K562 (cell line): Measurements from ENCODE around the gene ST6GALNAC2. TPM values are rescaled to one million over a fixed set of nuclear protein-coding genes. Genes with fewer than 3 reads are reported as not detected.
A peak's percentile ranks its signal among the peaks of the same experiment; 100 is the strongest.

Source experiments
- BHLHE40 ChIP-seq: IDR thresholded peaks from 2 replicates; pipeline ENCODE4 v1.6.1; 2011; ENCODE audit warnings: low read length, improper control_type of control experiment
- CTBP1 ChIP-seq: fragments of 450-650 bp; IDR thresholded peaks from 2 replicates; pipeline ENCODE4 v1.6.1; 2016; ENCODE audit warnings: borderline replicate concordance
- ETV5 ChIP-seq: sonication (generic); formaldehyde crosslinking; IDR thresholded peaks from 2 replicates; pipeline ENCODE4 v1.4.0; 2020; ENCODE audit warnings: low read depth, mild to moderate bottlenecking, missing genetic modification reagents
- MAFK ChIP-seq: IDR thresholded peaks from 2 replicates; pipeline ENCODE4 v1.6.1; 2011; ENCODE audit warnings: low read length, improper control_type of control experiment
- NBN ChIP-seq: fragments of 450-650 bp; IDR thresholded peaks from 2 replicates; pipeline ENCODE4 v1.6.1; 2016; ENCODE audit warnings: low read depth, mild to moderate bottlenecking
- NCOA6 ChIP-seq: fragments of 450-650 bp; IDR thresholded peaks from 2 replicates; pipeline ENCODE4 v1.6.1; 2017; ENCODE audit warnings: mild to moderate bottlenecking
- TAF7 ChIP-seq: fragments of 450-650 bp; IDR thresholded peaks from 2 replicates; pipeline ENCODE4 v1.6.1; 2016; ENCODE audit warnings: missing genetic modification characterization, missing compliant biosample characterization
- TAL1 ChIP-seq: fragments of 450-650 bp; IDR thresholded peaks from 2 replicates; pipeline ENCODE4 v1.6.1; 2016; ENCODE audit warnings: mild to moderate bottlenecking
- TGIF2 ChIP-seq: sonication (generic); formaldehyde crosslinking; IDR thresholded peaks from 2 replicates; pipeline ENCODE4 v1.8.1; 2022; ENCODE audit warnings: mild to moderate bottlenecking, missing genetic modification reagents, moderate library complexity
- ZNF444 ChIP-seq: fragments of 250-450 bp; sonication (Bioruptor Pico); IDR thresholded peaks from 2 replicates; pipeline ENCODE4 v1.4.0; 2020; ENCODE audit warnings: mild to moderate bottlenecking, moderate library complexity
- polyA plus RNA-seq, 8 experiments: library from polyadenylated mRNA; depleted of rRNA in 4 of 8; stranded (reverse) in 5 of 8; unstranded in 3 of 8; fragments of >200 nt; fragmentation: Nextera tagmentation in 2 of 8; fragmentation: Illumina TruSeq in 1 of 8; extraction: Ambion mirVana in 2 of 8; extraction: Trizol in 1 of 8; gene quantifications; 2 replicates each; pipeline versions ENCODE4 v1.2.1 to v1.2.3, GENCODE V29; 2011 to 2014; ENCODE audit warnings: inconsistent platforms in 1 of 8, missing spikeins in 1 of 8
- total RNA-seq, 7 experiments: library from RNA; depleted of rRNA in 6 of 7; stranded (reverse); fragments of >200 nt in 6 of 7; fragmentation: Illumina TruSeq in 2 of 7; extraction: Trizol in 2 of 7; gene quantifications; 2 replicates each; pipeline versions ENCODE4 v1.2.1 to v1.2.3, GENCODE V29; 2011 to 2021; ENCODE audit warnings: low replicate concordance in 1 of 7
- TF ChIP-seq, protein P1 (sequence below): sonication (generic); formaldehyde crosslinking; IDR thresholded peaks from 2 replicates; pipeline ENCODE4 v1.8.0; 2022; ENCODE audit warnings: missing genetic modification reagents, mild to moderate bottlenecking, borderline replicate concordance
- TF ChIP-seq, protein P2 (sequence below): fragments of 250-450 bp; sonication (Bioruptor Pico); IDR thresholded peaks from 2 replicates; pipeline ENCODE4 v1.8.0; 2022; ENCODE audit warnings: inconsistent platforms
- TF ChIP-seq, protein P3 (sequence below), 2 experiments: fragments of 450-650 bp in 1 of 2; sonication (generic) in 1 of 2; formaldehyde crosslinking in 1 of 2; IDR thresholded peaks in 1 of 2; conservative IDR thresholded peaks in 1 of 2; 2 replicates each; pipeline versions ENCODE4 v1.6.1 to v1.8.1; 2016 to 2023; ENCODE audit warnings: mild to moderate bottlenecking in 2 of 2, moderate library complexity in 2 of 2, inconsistent platforms in 1 of 2, missing genetic modification reagents in 1 of 2
- TF ChIP-seq, protein P4 (sequence below): fragments of 250-450 bp; sonication (Bioruptor Pico); IDR thresholded peaks from 2 replicates; pipeline ENCODE4 v1.9.0; 2021; ENCODE audit warnings: mild to moderate bottlenecking, inconsistent platforms
- TF ChIP-seq, protein P5 (sequence below), 2 experiments: IDR thresholded peaks; 2 replicates each; pipeline ENCODE4 v1.6.1; 2011; ENCODE audit warnings: borderline replicate concordance in 1 of 2, control low read depth in 1 of 2, low read depth in 1 of 2, low read length in 1 of 2, mild to moderate bottlenecking in 1 of 2, mixed read lengths in 1 of 2, moderate library complexity in 1 of 2; ENCODE audit not compliant: insufficient read depth in 1 of 2, insufficient read length in 1 of 2, poor library complexity in 1 of 2, severe bottlenecking in 1 of 2; ENCODE audit errors: extremely low read depth in 1 of 2
- TF ChIP-seq, protein P6 (sequence below): IDR thresholded peaks from 2 replicates; pipeline ENCODE4 v1.6.1; 2014; ENCODE audit warnings: antibody characterized with exemption

Gene ST6GALNAC2
- total and polyA plus RNA-seq, 9 of the 15 experiments (the other 6 are each of a cell fraction or from before 2014, with no cell fraction given) = 0.18 TPM; not detected in 8

DNA sequence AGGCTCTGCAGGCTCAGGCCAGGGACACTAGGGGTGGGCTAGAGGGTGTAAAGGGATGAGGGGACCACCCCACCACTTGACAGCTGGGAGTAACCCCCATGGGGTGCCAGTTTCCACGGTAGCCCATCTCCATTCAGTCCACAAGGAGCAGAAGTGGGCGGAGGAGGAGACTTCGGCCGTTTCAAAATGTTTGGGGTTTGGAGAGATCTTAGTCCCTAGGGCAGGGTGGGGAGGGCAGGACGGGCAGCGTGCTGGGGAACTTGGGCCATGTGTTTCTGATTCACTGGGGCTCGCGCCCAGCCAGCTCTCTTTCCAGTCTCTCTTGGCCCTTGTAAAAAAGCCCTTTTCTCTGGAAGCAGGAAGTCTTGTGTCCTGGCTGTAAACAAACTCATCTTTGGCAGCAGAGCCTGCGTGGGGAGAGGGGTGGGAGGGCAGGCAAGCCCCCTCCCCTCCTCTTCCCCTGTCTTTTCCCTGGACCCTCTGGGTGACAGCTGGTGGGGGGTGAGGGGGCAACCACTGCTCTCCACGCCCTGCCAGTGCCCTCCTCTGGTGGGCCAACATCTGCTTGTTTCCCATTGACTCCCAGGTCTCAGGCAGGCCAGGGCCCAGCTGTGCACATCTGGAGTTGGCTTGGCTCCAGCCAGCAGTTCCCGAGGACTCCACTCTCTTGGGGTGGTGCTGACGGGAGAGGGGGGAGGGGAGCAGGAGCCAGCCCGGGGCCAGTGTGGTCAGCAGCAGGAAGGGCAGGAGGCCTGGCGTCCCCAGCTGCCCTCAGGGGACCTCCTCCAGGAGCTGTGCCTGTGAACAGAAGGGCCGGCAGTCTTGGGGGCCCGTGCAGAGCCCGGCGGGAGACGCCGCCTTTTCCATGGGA, 56.2 kb downstream of the ST6GALNAC2 start (continued):
- TF ChIP-seq, protein P1, sequence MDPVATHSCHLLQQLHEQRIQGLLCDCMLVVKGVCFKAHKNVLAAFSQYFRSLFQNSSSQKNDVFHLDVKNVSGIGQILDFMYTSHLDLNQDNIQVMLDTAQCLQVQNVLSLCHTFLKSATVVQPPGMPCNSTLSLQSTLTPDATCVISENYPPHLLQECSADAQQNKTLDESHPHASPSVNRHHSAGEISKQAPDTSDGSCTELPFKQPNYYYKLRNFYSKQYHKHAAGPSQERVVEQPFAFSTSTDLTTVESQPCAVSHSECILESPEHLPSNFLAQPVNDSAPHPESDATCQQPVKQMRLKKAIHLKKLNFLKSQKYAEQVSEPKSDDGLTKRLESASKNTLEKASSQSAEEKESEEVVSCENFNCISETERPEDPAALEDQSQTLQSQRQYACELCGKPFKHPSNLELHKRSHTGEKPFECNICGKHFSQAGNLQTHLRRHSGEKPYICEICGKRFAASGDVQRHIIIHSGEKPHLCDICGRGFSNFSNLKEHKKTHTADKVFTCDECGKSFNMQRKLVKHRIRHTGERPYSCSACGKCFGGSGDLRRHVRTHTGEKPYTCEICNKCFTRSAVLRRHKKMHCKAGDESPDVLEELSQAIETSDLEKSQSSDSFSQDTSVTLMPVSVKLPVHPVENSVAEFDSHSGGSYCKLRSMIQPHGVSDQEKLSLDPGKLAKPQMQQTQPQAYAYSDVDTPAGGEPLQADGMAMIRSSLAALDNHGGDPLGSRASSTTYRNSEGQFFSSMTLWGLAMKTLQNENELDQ (CRISPR knock-in tag) = no peak
- TF ChIP-seq MAFK (no peak), BHLHE40 (no peak), TAL1 (peak; percentile 8; the same call in 1 of the 2 replicates), TAF7 (tag) (no peak), ZNF444 (CRISPR knock-in tag) (no peak), NBN (no peak), ETV5 (no peak), CTBP1 (peak; percentile 16; the same call in 1 of the 2 replicates), TGIF2 (CRISPR knock-in tag) (no peak), NCOA6 (no peak)
- TF ChIP-seq, protein P2, sequence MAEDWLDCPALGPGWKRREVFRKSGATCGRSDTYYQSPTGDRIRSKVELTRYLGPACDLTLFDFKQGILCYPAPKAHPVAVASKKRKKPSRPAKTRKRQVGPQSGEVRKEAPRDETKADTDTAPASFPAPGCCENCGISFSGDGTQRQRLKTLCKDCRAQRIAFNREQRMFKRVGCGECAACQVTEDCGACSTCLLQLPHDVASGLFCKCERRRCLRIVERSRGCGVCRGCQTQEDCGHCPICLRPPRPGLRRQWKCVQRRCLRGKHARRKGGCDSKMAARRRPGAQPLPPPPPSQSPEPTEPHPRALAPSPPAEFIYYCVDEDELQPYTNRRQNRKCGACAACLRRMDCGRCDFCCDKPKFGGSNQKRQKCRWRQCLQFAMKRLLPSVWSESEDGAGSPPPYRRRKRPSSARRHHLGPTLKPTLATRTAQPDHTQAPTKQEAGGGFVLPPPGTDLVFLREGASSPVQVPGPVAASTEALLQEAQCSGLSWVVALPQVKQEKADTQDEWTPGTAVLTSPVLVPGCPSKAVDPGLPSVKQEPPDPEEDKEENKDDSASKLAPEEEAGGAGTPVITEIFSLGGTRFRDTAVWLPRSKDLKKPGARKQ (CRISPR knock-in tag) = no peak
- TF ChIP-seq, protein P3, sequence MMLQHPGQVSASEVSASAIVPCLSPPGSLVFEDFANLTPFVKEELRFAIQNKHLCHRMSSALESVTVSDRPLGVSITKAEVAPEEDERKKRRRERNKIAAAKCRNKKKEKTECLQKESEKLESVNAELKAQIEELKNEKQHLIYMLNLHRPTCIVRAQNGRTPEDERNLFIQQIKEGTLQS (IDR thresholded peaks at IDR 0.05) = no peak
- TF ChIP-seq, protein P3 (CRISPR knock-in tag; conservative IDR thresholded peaks at IDR 0.05) = no peak
- TF ChIP-seq, protein P4, sequence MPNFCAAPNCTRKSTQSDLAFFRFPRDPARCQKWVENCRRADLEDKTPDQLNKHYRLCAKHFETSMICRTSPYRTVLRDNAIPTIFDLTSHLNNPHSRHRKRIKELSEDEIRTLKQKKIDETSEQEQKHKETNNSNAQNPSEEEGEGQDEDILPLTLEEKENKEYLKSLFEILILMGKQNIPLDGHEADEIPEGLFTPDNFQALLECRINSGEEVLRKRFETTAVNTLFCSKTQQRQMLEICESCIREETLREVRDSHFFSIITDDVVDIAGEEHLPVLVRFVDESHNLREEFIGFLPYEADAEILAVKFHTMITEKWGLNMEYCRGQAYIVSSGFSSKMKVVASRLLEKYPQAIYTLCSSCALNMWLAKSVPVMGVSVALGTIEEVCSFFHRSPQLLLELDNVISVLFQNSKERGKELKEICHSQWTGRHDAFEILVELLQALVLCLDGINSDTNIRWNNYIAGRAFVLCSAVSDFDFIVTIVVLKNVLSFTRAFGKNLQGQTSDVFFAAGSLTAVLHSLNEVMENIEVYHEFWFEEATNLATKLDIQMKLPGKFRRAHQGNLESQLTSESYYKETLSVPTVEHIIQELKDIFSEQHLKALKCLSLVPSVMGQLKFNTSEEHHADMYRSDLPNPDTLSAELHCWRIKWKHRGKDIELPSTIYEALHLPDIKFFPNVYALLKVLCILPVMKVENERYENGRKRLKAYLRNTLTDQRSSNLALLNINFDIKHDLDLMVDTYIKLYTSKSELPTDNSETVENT (CRISPR knock-in tag) = peak; percentile 9; the same call in 1 of the 2 replicates
- TF ChIP-seq, protein P5, sequence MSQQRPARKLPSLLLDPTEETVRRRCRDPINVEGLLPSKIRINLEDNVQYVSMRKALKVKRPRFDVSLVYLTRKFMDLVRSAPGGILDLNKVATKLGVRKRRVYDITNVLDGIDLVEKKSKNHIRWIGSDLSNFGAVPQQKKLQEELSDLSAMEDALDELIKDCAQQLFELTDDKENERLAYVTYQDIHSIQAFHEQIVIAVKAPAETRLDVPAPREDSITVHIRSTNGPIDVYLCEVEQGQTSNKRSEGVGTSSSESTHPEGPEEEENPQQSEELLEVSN (IDR thresholded peaks at IDR 0.05; ENCODE audit: borderline replicate concordance in 1 of 2, extremely low read depth in 1 of 2, insufficient read depth in 1 of 2, insufficient read length in 1 of 2, low read depth in 1 of 2, low read length in 1 of 2, poor library complexity in 1 of 2, severe bottlenecking in 1 of 2) = peak in 1 of 2 experiments; percentile 69
- TF ChIP-seq, protein P6, sequence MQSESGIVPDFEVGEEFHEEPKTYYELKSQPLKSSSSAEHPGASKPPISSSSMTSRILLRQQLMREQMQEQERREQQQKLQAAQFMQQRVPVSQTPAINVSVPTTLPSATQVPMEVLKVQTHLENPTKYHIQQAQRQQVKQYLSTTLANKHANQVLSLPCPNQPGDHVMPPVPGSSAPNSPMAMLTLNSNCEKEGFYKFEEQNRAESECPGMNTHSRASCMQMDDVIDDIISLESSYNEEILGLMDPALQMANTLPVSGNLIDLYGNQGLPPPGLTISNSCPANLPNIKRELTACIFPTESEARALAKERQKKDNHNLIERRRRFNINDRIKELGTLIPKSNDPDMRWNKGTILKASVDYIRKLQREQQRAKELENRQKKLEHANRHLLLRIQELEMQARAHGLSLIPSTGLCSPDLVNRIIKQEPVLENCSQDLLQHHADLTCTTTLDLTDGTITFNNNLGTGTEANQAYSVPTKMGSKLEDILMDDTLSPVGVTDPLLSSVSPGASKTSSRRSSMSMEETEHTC = no peak
